Right lobe of liver (tissue), 6 donors: ENCODE data around the gene PLCD1. TPM values are rescaled to one million over a fixed set of nuclear protein-coding genes. Genes with fewer than 3 reads are reported as not detected.

ENCODE experiments used
- ATAC-seq, 4 donors: fragments of 200-7000 bp; cut with Tn5 transposase; one replicate each; pipeline ENCODE4 v1.9.1; 2020; ENCODE audit warnings: mild to moderate bottlenecking in 4 of 4, moderate library complexity in 4 of 4
- DNase-seq, 3 donors: peaks; one replicate each; pipeline ENCODE4 v3.0.0-alpha.2; 2020
- H3K27ac ChIP-seq, 3 donors: fragments of 200-600 bp; one replicate each; pipeline ENCODE4 v1.8.0; 2022
- H3K27me3 ChIP-seq, 2 donors: fragments of 200-600 bp; one replicate each; pipeline ENCODE4 v1.8.0; 2022
- H3K36me3 ChIP-seq, 4 donors: fragments of 200-600 bp; sonication (generic) in 1 of 4; one replicate each; pipeline versions ENCODE4 v1.5.1 to v1.8.0; 2017 to 2022; ENCODE audit warnings: control low read depth in 1 of 4
- H3K4me1 ChIP-seq, 4 donors: fragments of 200-600 bp; sonication (generic) in 1 of 4; one replicate each; pipeline versions ENCODE4 v1.5.1 to v1.8.0; 2017 to 2022; ENCODE audit warnings: control low read depth in 1 of 4
- H3K4me3 ChIP-seq, 3 donors: fragments of 200-600 bp; one replicate each; pipeline ENCODE4 v1.8.0; 2022
- H3K9me3 ChIP-seq, 4 donors: fragments of 200-600 bp; sonication (generic) in 1 of 4; one replicate each; pipeline versions ENCODE4 v1.5.1 to v1.8.0; 2017 to 2022; ENCODE audit warnings: control low read depth in 1 of 4
- POLR2A ChIP-seq: fragments of 450-650 bp; IDR thresholded peaks from one replicate; pipeline ENCODE4 v1.6.1; 2017; ENCODE audit warnings: antibody characterized with exemption, mild to moderate bottlenecking
- WGBS: methylation state at CpG from one replicate; pipeline ENCODE4 v1.1.6; 2018; ENCODE audit warnings: low coverage, low lambda C conversion rate; ENCODE audit not compliant: insufficient coverage; ENCODE audit errors: missing lambda C conversion rate; 5-methylcytosine and 5-hydroxymethylcytosine counted together
- intact Hi-C, 2 donors: fragments of 100-400 bp; cut with DNase I; formaldehyde crosslinking; loops; one replicate each; pipeline versions ENCODE4 v1.11.2 to v1.14.1; 2022
- total RNA-seq, 6 experiments: library from RNA; depleted of rRNA in 2 of 6; stranded (reverse); fragments of >200 nt in 2 of 6; fragmentation: NEBNext Ultra II Directional in 3 of 6; extraction: Animal tissue kit (Norgen Biotek cat#: 25700) in 3 of 6; gene quantifications; one replicate each; pipeline versions ENCODE4 v1.1.0 to v1.2.4, GENCODE V29; 2016 to 2023
- TF ChIP-seq, protein P1 (sequence below), 4 donors: fragments of 200-600 bp in 3 of 4; fragments of 450-650 bp in 1 of 4; IDR thresholded peaks; one replicate each; pipeline versions ENCODE4 v1.5.1 to v1.8.0; 2016 to 2022; ENCODE audit warnings: antibody characterized with exemption in 4 of 4, mild to moderate bottlenecking in 2 of 4
- donor health status: DM: no; HTN: yes; CAD: no.
- donor health status: DM: no; HTN: no; CAD: no.
- donor health status: DM: no; HTN: no; CAD: no.
- donor health status: DM: no; HTN: yes; CAD: no.
- donor health status: DM: no; HTN: yes; CAD: no.

PLCD1 gene
- total RNA-seq, 6 experiments from 2014 or later, result 6.5 to 10.2 (median 7.7) TPM

DNA sequence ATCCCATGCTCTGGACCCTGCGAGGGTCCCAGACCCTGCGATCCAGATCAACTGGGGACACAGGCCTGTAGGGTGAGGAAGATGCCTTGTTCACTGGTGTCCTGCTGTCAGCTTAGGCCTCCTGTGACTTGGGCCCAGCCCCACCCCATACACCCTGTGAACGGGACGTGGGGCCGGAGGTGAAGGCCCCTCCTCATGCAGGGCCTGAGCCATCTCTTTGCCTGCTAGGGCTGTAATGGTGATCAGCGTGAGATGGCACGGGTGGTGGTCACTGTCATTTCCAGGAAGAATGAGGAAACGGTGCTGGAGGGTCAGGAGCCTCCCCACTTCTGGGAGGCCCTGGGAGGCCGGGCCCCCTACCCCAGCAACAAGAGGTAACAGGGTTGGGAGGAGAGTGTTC is 26.5 kb downstream of the PLCD1 start:
- Histone ChIP-seq H3K36me3 (no peaks in the 10 kb centered on the region), H3K27me3 (no peaks in the 10 kb centered on the region), H3K27ac (no peak overlapping the region), H3K4me1 (peaks cover 0 to 6% (median 3%) of the 10 kb centered on the region in 4 donors), H3K4me3 (no peak overlapping the region), H3K9me3 (no peaks in the 10 kb centered on the region)
- TF ChIP-seq POLR2A, result no peak
- TF ChIP-seq, protein P1, sequence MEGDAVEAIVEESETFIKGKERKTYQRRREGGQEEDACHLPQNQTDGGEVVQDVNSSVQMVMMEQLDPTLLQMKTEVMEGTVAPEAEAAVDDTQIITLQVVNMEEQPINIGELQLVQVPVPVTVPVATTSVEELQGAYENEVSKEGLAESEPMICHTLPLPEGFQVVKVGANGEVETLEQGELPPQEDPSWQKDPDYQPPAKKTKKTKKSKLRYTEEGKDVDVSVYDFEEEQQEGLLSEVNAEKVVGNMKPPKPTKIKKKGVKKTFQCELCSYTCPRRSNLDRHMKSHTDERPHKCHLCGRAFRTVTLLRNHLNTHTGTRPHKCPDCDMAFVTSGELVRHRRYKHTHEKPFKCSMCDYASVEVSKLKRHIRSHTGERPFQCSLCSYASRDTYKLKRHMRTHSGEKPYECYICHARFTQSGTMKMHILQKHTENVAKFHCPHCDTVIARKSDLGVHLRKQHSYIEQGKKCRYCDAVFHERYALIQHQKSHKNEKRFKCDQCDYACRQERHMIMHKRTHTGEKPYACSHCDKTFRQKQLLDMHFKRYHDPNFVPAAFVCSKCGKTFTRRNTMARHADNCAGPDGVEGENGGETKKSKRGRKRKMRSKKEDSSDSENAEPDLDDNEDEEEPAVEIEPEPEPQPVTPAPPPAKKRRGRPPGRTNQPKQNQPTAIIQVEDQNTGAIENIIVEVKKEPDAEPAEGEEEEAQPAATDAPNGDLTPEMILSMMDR (IDR thresholded peaks at IDR 0.05), result no peak
- DNase-seq, result peak in 2 of 3 donors; percentile 14 to 44
- intact Hi-C loops, result loop anchor here (10.0 kb wide), 1 partner anchor 112 kb away; no protein-coding TSS in a partner anchor
- no peak for ATAC-seq
- WGBS, result 17% methylated on average over 1 of the region's 9 CpGs

DNA sequence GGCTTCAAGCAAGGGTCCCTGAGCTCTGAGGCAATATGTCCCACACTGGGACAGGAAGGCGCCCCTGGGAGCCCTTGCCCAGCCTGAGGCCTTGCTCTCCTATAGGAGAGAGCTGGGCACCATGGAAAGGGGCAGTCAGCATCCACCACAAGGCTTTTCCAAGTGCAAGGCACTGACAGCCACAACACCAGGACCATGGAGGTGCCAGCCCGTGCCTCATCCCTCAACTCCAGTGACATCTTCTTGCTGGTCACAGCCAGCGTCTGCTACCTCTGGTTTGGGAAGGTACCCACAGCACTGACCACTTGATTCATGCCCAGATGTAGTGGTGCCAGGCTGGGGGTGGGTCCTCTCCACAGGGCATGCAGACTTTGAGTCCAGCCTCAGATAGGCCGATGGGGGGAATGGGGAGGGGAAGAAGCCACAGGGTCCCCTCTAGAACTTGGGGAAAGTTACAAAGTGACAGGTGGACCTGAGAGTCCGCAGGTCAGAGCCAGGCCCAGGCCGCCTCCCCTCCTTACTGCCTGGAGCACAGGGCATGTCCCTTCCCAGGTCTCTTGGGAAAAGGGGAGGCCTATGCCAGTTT is 27.1 kb downstream of the PLCD1 start:
- Histone ChIP-seq H3K9me3 (no peaks in the 10 kb centered on the region), H3K27ac (no peak overlapping the region), H3K4me1 (peaks cover 0 to 7% (median 3%) of the 10 kb centered on the region in 4 donors), H3K27me3 (no peaks in the 10 kb centered on the region), H3K36me3 (no peaks in the 10 kb centered on the region), H3K4me3 (no peak overlapping the region)
- peak in 2 of 3 donors; percentile 9 to 39 for DNase-seq
- ATAC-seq, result no peak
- intact Hi-C loops, result loop anchor here (10.0 kb wide), 1 partner anchor 112 kb away; no protein-coding TSS in a partner anchor
- 80% methylated on average over 1 of the region's 6 CpGs for WGBS
- TF ChIP-seq, protein P1 (IDR thresholded peaks at IDR 0.05), result no peak

DNA sequence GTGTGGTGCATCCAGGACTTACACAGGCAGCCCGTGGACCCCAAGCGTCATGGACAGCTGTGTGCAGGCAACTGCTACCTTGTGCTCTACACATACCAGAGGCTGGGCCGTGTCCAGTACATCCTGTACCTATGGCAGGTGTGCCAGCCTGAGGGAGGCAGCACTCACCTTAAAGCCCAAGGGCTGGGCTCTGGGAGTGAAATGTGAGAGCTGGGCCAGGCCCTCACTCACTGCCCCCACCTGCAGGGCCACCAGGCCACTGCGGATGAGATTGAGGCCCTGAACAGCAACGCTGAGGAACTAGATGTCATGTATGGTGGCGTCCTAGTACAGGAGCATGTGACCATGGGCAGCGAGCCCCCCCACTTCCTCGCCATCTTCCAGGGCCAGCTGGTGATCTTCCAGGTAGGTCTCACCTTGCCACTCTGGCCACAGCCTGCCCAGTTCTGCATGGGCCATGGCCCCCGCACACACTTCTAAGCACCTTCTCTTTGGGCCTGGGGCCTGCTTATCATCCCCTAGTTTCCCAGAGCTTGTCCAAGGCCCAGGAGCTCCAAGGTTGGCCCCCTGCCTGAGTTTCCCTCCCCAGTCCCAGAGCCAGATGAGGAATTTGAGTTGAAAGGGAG is 27.9 kb downstream of the PLCD1 start:
- Histone ChIP-seq H3K36me3 (no peaks in the 10 kb centered on the region), H3K27ac (no peak overlapping the region), H3K4me3 (no peak overlapping the region), H3K27me3 (no peaks in the 10 kb centered on the region), H3K4me1 (peaks cover 0 to 7% (median 3%) of the 10 kb centered on the region in 4 donors), H3K9me3 (no peaks in the 10 kb centered on the region)
- no CpG with 5 or more reads among the region's 9 CpGs for WGBS
- peak in 2 of 3 donors; percentile 18 to 48 for DNase-seq
- ATAC-seq, result no peak
- TF ChIP-seq POLR2A, result no peak
- TF ChIP-seq, protein P1 (IDR thresholded peaks at IDR 0.05), result peak in 2 of 4 donors; percentile 5 to 9
- intact Hi-C loops, result loop anchor here (10.0 kb wide), 1 partner anchor 113 kb away; no protein-coding TSS in a partner anchor

DNA sequence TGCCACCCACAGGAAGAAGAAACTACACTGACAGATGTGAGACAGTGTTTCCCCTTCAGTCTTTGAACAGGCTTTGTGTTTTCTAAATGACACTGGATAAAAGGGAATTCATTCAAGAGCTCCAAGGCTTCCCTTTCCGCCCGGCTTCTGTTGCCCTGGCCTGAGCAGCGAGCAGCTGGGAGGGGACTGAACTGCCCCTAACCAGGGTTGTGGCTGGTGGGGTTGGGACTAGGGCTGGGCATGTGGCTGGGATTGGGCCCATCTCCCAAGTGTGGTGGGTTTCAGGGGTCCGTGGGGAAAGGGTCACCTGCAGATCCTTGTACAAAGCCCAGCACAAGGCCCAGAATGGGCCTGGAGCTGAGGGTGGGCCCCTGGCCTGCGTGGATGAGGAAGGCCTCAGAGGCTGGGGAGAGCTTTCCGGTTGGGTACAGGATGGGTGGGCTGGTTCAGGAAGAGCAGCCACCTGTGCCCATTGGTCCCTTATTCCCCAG is 28.4 kb downstream of the PLCD1 start:
- intact Hi-C loops, result loop anchor here (10.0 kb wide), 1 partner anchor 114 kb away; no protein-coding TSS in a partner anchor
- ATAC-seq (no peak), DNase-seq (peak in 1 of 3 donors; percentile 51)
- Histone ChIP-seq H3K4me3 (no peak overlapping the region), H3K27me3 (no peaks in the 10 kb centered on the region), H3K4me1 (peaks cover 0 to 7% (median 3%) of the 10 kb centered on the region in 4 donors), H3K9me3 (no peaks in the 10 kb centered on the region), H3K36me3 (no peaks in the 10 kb centered on the region), H3K27ac (no peak overlapping the region)
- TF ChIP-seq, protein P1 (IDR thresholded peaks at IDR 0.05), result no peak
- TF ChIP-seq POLR2A, result no peak
- WGBS, result 80% methylated on average over 1 of the region's 6 CpGs
